Neural crest cell (in vitro differentiated cells): ENCODE results near the gene MYL12B. TPM values are rescaled to one million over a fixed set of nuclear protein-coding genes. Genes with fewer than 3 reads are reported as not detected.

ENCODE experiments used
- DNase-seq: peaks from one replicate; pipeline ENCODE4 v3.0.0; 2021; ENCODE audit warnings: low read depth, mixed read lengths, low spot score
- H3K27ac Mint-ChIP-seq: one replicate; pipeline ENCODE4 v1.8.0; 2021; ENCODE audit warnings: mild to moderate bottlenecking, mixed read lengths; ENCODE audit not compliant: unreplicated experiment
- H3K27me3 Mint-ChIP-seq: 2 replicates; pipeline ENCODE4 v1.8.0; 2021; ENCODE audit warnings: low read depth, mild to moderate bottlenecking, mixed read lengths
- H3K36me3 Mint-ChIP-seq: 2 replicates; pipeline ENCODE4 v1.8.0; 2021; ENCODE audit warnings: low read depth, mild to moderate bottlenecking, mixed read lengths
- H3K4me1 Mint-ChIP-seq: 2 replicates; pipeline ENCODE4 v1.8.0; 2021; ENCODE audit warnings: mixed read lengths
- H3K4me3 Mint-ChIP-seq: one replicate; pipeline ENCODE4 v1.8.0; 2021; ENCODE audit warnings: mild to moderate bottlenecking, mixed read lengths
- H3K9me3 Mint-ChIP-seq: 2 replicates; pipeline ENCODE4 v1.8.0; 2021; ENCODE audit warnings: mixed read lengths
- total RNA-seq: library from RNA; stranded (reverse); gene quantifications from 2 replicates; pipeline ENCODE4 v1.2.1, GENCODE V29; 2021
- TF ChIP-seq, protein P1 (sequence below): fragments of 200-600 bp; sonication (generic); conservative IDR thresholded peaks from 2 replicates; pipeline ENCODE4 v1.5.0; 2021; ENCODE audit warnings: antibody characterized with exemption, mild to moderate bottlenecking

MYL12B gene
- total RNA-seq, 1 donor from 2014 or later: 89.6 TPM

DNA sequence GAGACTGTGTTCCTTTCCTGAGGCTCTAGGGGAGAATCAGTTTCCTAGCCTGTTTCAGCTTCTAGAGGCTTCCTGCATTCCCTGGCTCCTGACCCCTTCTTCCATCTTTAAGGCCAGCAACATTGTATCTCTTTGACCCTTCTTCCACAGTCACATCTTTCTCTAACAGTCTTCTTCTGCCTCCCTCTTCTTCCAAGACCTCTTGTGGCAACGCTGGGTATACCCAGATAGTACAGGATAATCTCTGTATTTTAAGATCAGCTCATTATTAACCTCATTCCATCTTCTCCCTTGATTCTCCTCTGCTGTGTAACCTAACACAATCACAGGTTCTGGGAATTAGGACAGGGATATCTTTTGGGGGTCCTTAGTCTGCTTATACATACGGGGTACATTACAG is 23.2 kb upstream of the MYL12B start:
- Mint-ChIP-seq H3K27me3 (no peaks in the 10 kb centered on the region), H3K27ac (peak overlapping the region; percentile 22), H3K9me3 (peaks cover 21% of the 10 kb centered on the region), H3K4me1 (no peaks in the 10 kb centered on the region), H3K4me3 (no peak overlapping the region), H3K36me3 (peaks cover 14% of the 10 kb centered on the region)
- no peak for DNase-seq
- TF ChIP-seq, protein P1, sequence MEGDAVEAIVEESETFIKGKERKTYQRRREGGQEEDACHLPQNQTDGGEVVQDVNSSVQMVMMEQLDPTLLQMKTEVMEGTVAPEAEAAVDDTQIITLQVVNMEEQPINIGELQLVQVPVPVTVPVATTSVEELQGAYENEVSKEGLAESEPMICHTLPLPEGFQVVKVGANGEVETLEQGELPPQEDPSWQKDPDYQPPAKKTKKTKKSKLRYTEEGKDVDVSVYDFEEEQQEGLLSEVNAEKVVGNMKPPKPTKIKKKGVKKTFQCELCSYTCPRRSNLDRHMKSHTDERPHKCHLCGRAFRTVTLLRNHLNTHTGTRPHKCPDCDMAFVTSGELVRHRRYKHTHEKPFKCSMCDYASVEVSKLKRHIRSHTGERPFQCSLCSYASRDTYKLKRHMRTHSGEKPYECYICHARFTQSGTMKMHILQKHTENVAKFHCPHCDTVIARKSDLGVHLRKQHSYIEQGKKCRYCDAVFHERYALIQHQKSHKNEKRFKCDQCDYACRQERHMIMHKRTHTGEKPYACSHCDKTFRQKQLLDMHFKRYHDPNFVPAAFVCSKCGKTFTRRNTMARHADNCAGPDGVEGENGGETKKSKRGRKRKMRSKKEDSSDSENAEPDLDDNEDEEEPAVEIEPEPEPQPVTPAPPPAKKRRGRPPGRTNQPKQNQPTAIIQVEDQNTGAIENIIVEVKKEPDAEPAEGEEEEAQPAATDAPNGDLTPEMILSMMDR: no peak

DNA sequence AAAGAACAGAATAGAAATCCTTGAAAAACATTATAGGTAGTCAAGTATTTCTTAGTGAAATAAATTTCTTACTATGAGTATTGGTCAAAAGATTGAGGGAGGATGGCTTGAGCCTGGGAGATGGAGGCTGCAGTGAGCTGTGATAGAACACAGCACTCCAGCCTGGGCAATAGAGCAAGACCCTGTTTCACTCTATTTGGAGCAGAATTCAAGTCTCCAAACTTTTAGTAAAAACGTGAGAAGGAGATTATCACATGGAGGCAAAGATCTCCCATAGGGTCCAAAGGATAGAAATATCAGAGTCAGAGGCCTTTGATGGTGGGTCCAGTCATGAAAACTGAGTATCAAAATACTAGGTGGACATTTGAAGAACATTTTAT is 16.8 kb upstream of the MYL12B start:
- Mint-ChIP-seq H3K27me3 (no peaks in the 10 kb centered on the region), H3K4me1 (peaks cover 32% of the 10 kb centered on the region), H3K36me3 (peaks cover 13% of the 10 kb centered on the region), H3K4me3 (peak overlapping the region; percentile 79), H3K27ac (no peak overlapping the region), H3K9me3 (peaks cover 17% of the 10 kb centered on the region)
- TF ChIP-seq, protein P1: no peak
- DNase-seq: no peak

DNA sequence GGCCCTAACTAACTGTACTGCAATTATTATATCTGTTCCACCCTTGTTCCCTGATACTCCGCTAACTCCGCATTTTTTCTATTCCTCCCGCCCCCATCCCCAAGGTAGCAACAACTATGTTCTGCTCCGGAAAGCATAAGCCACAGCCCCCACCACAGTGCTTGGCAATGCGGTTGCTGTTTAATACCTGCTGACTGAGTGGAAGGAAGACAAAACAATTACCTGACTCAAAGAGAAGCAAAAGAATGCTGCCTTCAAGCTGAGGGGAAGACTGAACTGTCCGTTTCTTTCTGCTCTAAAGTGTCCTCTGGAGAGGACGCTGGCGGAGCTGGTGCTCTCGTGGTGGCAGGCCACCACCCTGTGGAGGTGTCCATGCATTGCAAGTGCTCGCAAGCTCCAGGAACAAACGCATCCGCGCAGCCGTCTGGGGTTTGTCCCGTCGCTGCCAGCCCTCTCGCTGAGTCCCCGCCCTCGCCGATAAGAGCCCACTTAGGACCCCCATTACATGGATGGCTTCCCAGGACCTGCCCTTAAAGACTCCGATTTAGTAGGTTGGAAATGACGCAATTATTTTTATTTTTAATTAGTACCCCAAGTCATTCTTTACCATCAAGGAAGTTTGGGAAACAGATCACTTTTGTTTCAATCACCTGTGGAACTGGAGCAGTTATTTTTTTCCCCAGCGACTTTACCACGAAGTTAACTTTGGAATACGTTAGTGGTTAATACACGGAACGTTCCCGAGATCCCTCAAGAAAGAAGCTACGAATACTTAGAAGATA is 15.9 kb upstream of the MYL12B start:
- peak; percentile 71 for DNase-seq
- Mint-ChIP-seq H3K36me3 (peaks cover 9% of the 10 kb centered on the region), H3K4me3 (peak overlapping the region; percentile 95), H3K27ac (peak overlapping the region; percentile 73), H3K9me3 (peaks cover 9% of the 10 kb centered on the region), H3K27me3 (no peaks in the 10 kb centered on the region), H3K4me1 (peaks cover 39% of the 10 kb centered on the region)
- TF ChIP-seq, protein P1: peak; percentile 94

DNA sequence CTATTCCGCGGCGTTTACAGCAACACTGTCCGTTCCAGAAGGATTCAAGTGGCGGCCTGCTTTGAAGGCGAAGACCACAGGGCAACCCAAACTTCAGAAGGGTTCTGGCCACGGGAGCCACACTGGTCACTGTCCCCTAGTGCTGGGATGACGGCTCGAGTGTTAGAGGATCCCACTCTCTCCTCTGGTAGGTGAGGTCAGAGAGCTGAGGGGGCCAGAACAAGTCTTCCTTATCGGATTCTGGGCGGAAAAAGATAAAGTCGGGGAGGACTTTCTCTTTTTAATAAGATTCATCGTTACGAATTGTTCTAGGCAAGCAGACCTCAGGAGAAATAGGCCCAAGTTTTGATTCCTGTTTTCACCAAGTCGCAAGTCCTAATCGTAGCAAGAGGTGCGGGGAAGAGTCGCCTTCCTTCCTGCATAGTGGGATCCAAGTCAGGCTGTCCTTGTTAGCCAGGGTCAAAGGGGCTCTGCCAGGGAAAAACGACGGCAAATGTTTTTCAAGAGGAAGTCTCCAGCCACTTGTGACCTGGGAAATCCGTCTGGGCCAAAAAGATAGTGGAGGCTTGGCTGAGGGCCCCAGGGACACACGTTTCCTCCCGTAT is 15.2 kb upstream of the MYL12B start:
- TF ChIP-seq, protein P1: no peak
- no peaks in the 10 kb centered on the region for H3K27me3 Mint-ChIP-seq
- peak overlapping the region; percentile 73 for H3K27ac Mint-ChIP-seq
- H3K4me3 Mint-ChIP-seq: peak overlapping the region; percentile 95
- peaks cover 39% of the 10 kb centered on the region for H3K4me1 Mint-ChIP-seq
- DNase-seq: no peak
- H3K36me3 Mint-ChIP-seq: peaks cover 9% of the 10 kb centered on the region
- peaks cover 9% of the 10 kb centered on the region for H3K9me3 Mint-ChIP-seq

DNA sequence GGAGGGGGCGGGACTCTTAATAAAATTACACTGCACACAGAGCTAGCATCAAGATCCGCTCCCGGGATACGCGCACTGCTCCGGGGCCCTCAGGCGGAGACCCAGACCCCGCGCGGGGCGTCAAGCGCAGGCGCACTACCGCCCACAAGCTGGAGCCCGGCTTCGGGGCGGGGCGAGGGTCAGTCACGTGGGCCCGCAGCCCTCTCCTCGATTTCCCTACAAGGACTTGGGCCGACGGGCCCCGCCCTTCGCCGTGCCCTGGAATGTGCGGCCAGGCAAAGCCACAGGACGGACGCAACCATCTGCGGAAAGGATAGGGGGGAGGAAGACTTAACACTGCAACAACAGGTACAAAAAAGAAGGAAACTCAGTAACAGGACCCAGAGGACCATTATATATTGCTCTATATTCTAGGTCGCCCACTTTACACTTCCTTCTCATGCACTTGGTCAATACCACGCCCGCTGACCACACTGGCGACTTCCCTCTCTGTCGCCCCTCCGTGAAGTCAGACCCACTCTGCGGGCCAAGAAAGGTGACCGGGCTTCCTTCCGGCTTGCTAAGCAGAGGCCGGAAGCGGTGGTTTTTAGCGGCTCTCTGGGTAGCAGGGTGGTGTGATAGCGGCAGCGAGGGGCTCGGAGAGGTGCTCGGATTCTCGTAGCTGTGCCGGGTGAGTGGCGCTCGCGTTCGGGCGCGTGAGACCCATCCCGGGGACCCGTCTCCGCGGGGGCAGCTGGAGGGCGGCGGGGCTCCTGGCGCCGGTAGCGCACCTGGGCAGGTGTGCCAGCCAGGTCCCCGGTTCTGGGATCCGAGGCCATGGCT is 14.5 kb upstream of the MYL12B start, which contains the start of gene MYL12A:
TSS of gene MYL12A (plus strand) at position 562 of the 822 bp plus-strand sequence. CDS start 5,447 bp downstream, outside the sequence.
- peak within 1 kb of the TSS; percentile 99 for H3K27ac Mint-ChIP-seq
- H3K36me3 Mint-ChIP-seq: peaks cover 6% of the 10 kb centered on the region
- peaks cover 6% of the 10 kb centered on the region for H3K9me3 Mint-ChIP-seq
- TF ChIP-seq, protein P1: no peak
- no peaks in the 10 kb centered on the region for H3K27me3 Mint-ChIP-seq
- peak within 1 kb of the TSS; percentile 95 for H3K4me3 Mint-ChIP-seq
- DNase-seq: peak; percentile 92
- H3K4me1 Mint-ChIP-seq: peaks cover 39% of the 10 kb centered on the region
